Gastroesophageal sphincter (tissue), 4 donors: Measurements from ENCODE around the gene P2RY14. TPM values are rescaled to one million over a fixed set of nuclear protein-coding genes. Genes with fewer than 3 reads are reported as not detected.

Experiments used
- ATAC-seq: fragments of 150-250 bp; one replicate; pipeline ENCODE4 v1.9.1; 2016; ENCODE audit warnings: mild to moderate bottlenecking, moderate library complexity
- H3K27ac ChIP-seq, 4 donors: fragments of 200-600 bp; sonication (generic) in 3 of 4; 1 replicate in 3 of 4; 2 replicates in 1 of 4; pipeline ENCODE4 v1.5.1; 2016 to 2019
- H3K27me3 ChIP-seq: fragments of 200-600 bp; sonication (generic); one replicate; pipeline ENCODE4 v1.5.1; 2019
- H3K36me3 ChIP-seq, 2 donors: fragments of 200-600 bp; sonication (generic); one replicate each; pipeline ENCODE4 v1.5.1; 2019; ENCODE audit warnings: control low read depth in 1 of 2
- H3K4me1 ChIP-seq, 3 donors: fragments of 200-600 bp; sonication (generic); 1 replicate in 2 of 3; 2 replicates in 1 of 3; pipeline ENCODE4 v1.5.1; 2016 to 2019; ENCODE audit warnings: control low read depth in 2 of 3
- H3K4me3 ChIP-seq, 2 donors: fragments of 200-600 bp; sonication (generic); one replicate each; pipeline ENCODE4 v1.5.1; 2019; ENCODE audit warnings: mild to moderate bottlenecking in 1 of 2, moderate library complexity in 1 of 2
- H3K9me3 ChIP-seq, 3 donors: fragments of 200-600 bp; sonication (generic); one replicate each; pipeline ENCODE4 v1.5.1; 2017 to 2019; ENCODE audit warnings: control low read depth in 2 of 3
- EP300 ChIP-seq: sonication (generic); formaldehyde crosslinking; IDR thresholded peaks from one replicate; pipeline ENCODE4 v1.6.1; 2017; ENCODE audit warnings: antibody characterized with exemption, mild to moderate bottlenecking
- POLR2A ChIP-seq, 2 donors: fragments of 450-650 bp; IDR thresholded peaks; one replicate each; pipeline ENCODE4 v1.6.1; 2017; ENCODE audit warnings: antibody characterized with exemption in 2 of 2, mild to moderate bottlenecking in 2 of 2, moderate library complexity in 1 of 2
- POLR2AphosphoS5 ChIP-seq: sonication (generic); formaldehyde crosslinking; IDR thresholded peaks from one replicate; pipeline ENCODE4 v1.6.1; 2017; ENCODE audit warnings: antibody characterized with exemption
- WGBS, 2 donors: methylation state at CpG; one replicate each; pipeline ENCODE4 v1.1.5; 2018; ENCODE audit warnings: low coverage in 1 of 2; 5-methylcytosine and 5-hydroxymethylcytosine counted together
- total RNA-seq, 4 donors: library from RNA; depleted of rRNA; stranded (reverse); fragments of >200 nt; gene quantifications; one replicate each; pipeline ENCODE4 v1.1.0, GENCODE V29; 2016
- TF ChIP-seq, protein P1 (sequence below), 4 experiments: fragments of 200-600 bp in 2 of 4; fragments of 450-650 bp in 2 of 4; sonication (generic) in 1 of 4; IDR thresholded peaks; one replicate each; pipeline ENCODE4 v1.5.1; 2017 to 2019; ENCODE audit warnings: antibody characterized with exemption in 4 of 4, mild to moderate bottlenecking in 2 of 4, moderate library complexity in 2 of 4

The P2RY14 gene
- total RNA-seq, 4 donors from 2014 or later = 1.8 to 90.5 (median 16.2) TPM

DNA sequence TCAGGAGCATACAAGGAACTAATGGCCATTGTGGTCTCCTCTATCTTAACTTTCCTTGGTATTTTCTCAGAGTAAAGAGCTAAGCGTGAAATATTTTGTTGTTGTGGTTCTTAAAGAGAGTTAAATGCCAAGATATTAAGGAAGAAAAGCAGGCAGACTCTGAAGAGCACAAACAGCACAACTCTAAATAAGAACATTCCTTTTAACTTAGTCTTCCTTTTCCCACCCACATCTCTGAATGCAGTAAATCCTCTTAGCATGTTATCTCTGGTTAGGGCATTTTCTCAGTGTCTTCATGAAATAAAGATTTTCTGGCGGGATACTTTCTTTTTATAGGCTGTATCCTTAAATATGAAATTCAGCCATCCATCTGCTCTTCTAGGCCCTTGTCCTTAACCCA lies 36.8 kb upstream of the P2RY14 start:
- H3K36me3 ChIP-seq = no peaks in the 10 kb centered on the region
- ATAC-seq = no peak

DNA sequence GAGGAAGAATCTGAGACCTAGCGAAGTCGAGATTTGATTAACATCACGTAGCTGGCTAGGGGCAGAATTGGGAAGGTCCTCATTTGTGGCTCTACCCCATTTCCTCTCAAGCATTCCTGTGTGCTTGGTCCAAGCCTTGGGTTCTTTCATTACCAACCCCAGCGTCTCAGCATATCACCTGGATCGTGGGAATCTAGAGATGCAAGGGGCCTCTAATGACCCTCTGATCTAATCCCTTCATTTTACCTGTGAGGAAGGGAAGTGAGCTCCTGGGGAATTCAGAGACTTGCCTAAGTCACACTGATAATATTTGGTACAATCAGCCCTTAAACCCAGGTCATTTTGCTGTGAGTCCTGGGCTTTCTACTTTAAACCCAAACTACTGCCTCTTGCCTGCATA lies 36.3 kb upstream of the P2RY14 start:
- TF ChIP-seq, protein P1, sequence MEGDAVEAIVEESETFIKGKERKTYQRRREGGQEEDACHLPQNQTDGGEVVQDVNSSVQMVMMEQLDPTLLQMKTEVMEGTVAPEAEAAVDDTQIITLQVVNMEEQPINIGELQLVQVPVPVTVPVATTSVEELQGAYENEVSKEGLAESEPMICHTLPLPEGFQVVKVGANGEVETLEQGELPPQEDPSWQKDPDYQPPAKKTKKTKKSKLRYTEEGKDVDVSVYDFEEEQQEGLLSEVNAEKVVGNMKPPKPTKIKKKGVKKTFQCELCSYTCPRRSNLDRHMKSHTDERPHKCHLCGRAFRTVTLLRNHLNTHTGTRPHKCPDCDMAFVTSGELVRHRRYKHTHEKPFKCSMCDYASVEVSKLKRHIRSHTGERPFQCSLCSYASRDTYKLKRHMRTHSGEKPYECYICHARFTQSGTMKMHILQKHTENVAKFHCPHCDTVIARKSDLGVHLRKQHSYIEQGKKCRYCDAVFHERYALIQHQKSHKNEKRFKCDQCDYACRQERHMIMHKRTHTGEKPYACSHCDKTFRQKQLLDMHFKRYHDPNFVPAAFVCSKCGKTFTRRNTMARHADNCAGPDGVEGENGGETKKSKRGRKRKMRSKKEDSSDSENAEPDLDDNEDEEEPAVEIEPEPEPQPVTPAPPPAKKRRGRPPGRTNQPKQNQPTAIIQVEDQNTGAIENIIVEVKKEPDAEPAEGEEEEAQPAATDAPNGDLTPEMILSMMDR (IDR thresholded peaks at IDR 0.05) = no peak
- TF ChIP-seq EP300 (no peak), POLR2A (IDR thresholded peaks at IDR 0.05) (no peak)
- no peak for ATAC-seq
- no peaks in the 10 kb centered on the region for H3K9me3 ChIP-seq
- 77 to 92% methylated on average over 3 to 5 of the region's 5 CpGs for WGBS, 2 donors
- no peaks in the 10 kb centered on the region for H3K27me3 ChIP-seq
- no peak overlapping the region for H3K4me3 ChIP-seq
- no peak overlapping the region for H3K27ac ChIP-seq
- no peaks in the 10 kb centered on the region for H3K36me3 ChIP-seq
- no peaks in the 10 kb centered on the region for H3K4me1 ChIP-seq

More for the DNA sequence above, 36.8 kb upstream of the P2RY14 start:
- H3K4me3 ChIP-seq = no peak overlapping the region
- TF ChIP-seq EP300 (no peak), POLR2AphosphoS5 (no peak), POLR2A (IDR thresholded peaks at IDR 0.05) (no peak)
- TF ChIP-seq, protein P1 (IDR thresholded peaks at IDR 0.05) = no peak
- no peaks in the 10 kb centered on the region for H3K27me3 ChIP-seq
- no peaks in the 10 kb centered on the region for H3K9me3 ChIP-seq
- no peaks in the 10 kb centered on the region for H3K4me1 ChIP-seq
- 85 to 92% methylated on average over 2 of the region's 2 CpGs for WGBS, 2 donors
- no peak overlapping the region for H3K27ac ChIP-seq

DNA sequence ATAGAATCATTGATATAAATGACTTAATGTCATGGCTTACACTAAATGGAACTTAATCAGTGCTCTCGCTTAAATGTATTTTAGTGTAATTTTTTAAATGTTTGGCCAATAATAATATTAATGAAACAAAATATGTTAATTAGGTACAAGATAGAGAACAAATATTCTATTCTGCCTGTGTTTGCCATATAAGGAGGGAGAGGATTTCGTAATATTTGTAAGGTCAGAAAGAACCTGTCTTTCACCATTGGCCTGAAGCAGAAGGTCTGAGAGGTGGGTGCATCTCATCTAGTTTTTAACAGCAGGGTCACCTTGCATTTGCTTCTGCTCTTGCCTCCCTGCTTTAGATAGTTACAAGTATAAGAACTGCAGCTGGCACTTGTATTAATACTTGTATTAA lies 35.8 kb upstream of the P2RY14 start:
- H3K4me1 ChIP-seq = no peaks in the 10 kb centered on the region
- H3K4me3 ChIP-seq = no peak overlapping the region
- H3K9me3 ChIP-seq = no peaks in the 10 kb centered on the region
- no peak overlapping the region for H3K27ac ChIP-seq
- WGBS, 2 donors = 95 to 100% methylated on average over 2 of the region's 2 CpGs
- no peak for TF ChIP-seq EP300
- TF ChIP-seq, protein P1 (IDR thresholded peaks at IDR 0.05) = no peak
- TF ChIP-seq POLR2A (IDR thresholded peaks at IDR 0.05) = no peak
- TF ChIP-seq POLR2AphosphoS5 = no peak
- no peaks in the 10 kb centered on the region for H3K27me3 ChIP-seq
- no peaks in the 10 kb centered on the region for H3K36me3 ChIP-seq
- no peak for ATAC-seq

DNA sequence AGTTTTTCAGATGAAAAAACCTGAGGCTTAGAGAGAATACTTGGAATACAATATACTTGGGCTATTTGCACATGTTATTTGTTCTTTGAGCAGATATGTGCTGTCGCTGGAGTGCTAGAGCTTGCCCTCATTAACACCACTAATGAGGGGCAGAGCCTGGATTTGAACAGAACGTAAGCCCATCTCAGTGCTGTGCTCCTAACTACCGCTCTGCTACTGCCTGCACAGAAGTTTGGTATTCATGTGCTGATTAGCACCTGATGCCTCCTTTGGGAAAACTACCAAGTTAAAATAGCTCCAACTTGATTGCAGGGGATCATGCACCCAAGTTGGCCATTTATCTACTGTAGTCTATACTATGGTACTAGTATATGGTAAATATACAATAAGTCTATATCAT lies 34.6 kb upstream of the P2RY14 start:
- ATAC-seq = no peak
- TF ChIP-seq, protein P1 (IDR thresholded peaks at IDR 0.05) = no peak
- TF ChIP-seq POLR2A (IDR thresholded peaks at IDR 0.05) = no peak
- TF ChIP-seq EP300 = no peak
- TF ChIP-seq POLR2AphosphoS5 = no peak
- H3K9me3 ChIP-seq = no peaks in the 10 kb centered on the region
- no peaks in the 10 kb centered on the region for H3K4me1 ChIP-seq
- no peaks in the 10 kb centered on the region for H3K36me3 ChIP-seq
- no peaks in the 10 kb centered on the region for H3K27me3 ChIP-seq
- H3K4me3 ChIP-seq = no peak overlapping the region
- WGBS, 2 donors = 89 to 93% methylated on average over 2 to 3 of the region's 3 CpGs
- no peak overlapping the region for H3K27ac ChIP-seq

DNA sequence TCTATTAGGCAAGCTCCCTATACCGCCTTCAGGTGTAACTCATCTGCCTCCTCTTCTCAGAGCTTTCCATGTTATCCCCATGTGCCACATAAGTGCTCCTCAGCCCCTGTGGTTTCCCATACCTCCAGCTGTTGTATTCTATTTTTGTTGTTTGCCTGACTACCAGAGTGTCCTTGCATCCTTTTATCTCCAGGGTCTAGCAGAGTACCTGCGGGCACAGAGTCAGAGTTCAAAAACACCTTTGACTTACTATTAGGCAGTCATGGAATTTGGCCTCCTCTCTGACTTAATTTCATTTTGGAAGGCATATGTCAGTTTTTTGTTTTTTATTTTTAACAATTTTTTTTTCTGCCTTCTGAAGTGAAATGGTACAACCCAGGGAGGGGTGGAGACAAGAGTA lies 31.2 kb upstream of the P2RY14 start:
- peaks cover 0 to 6% (median 0%) of the 10 kb centered on the region in 3 donors for H3K4me1 ChIP-seq
- no peaks in the 10 kb centered on the region for H3K27me3 ChIP-seq
- no peaks in the 10 kb centered on the region for H3K36me3 ChIP-seq
- no peak for TF ChIP-seq POLR2AphosphoS5
- no peak for TF ChIP-seq EP300
- TF ChIP-seq, protein P1 (IDR thresholded peaks at IDR 0.05) = no peak
- no peak for TF ChIP-seq POLR2A (IDR thresholded peaks at IDR 0.05)
- H3K9me3 ChIP-seq = no peaks in the 10 kb centered on the region
- H3K4me3 ChIP-seq = no peak overlapping the region
- no peak for ATAC-seq
- H3K27ac ChIP-seq = no peak overlapping the region
- 92 to 100% methylated on average over 2 of the region's 2 CpGs for WGBS, 2 donors
